ENCODE measurements around the gene ANO10. TPM values are rescaled to one million over a fixed set of nuclear protein-coding genes. Genes with fewer than 3 reads are reported as not detected.

The ANO10 gene
- total and polyA plus RNA-seq, 2 donors (not counting 3 experiments of a cell fraction or from before 2014, with no cell fraction given) = 28.4 to 45.8 TPM

- intact Hi-C loops (cut with micrococcal nuclease) = no loop called here
- ChIA-PET POLR2A (no interaction called here), CTCF (no interaction called here)
- FAIRE-seq (peak; percentile 60), DNase-seq (ENCODE audit: low read depth, low spot score) (peak; percentile 35)
- no peaks in the 10 kb centered on the region for H3K27me3 ChIP-seq (ENCODE audit: control insufficient read depth in 2 of 2, insufficient read depth in 2 of 2, low read length in 2 of 2)
- no peaks in the 10 kb centered on the region for H3K79me2 ChIP-seq (ENCODE audit: control insufficient read depth, insufficient read depth, low read length)
- H3K9ac ChIP-seq (replicated peaks; ENCODE audit: extremely low read depth, insufficient read depth, low read length) = no peak overlapping the region
- TF ChIP-seq GATA2 (IDR thresholded peaks at IDR 0.05; ENCODE audit: insufficient read depth, insufficient read length, low read depth, low read length) = peak; percentile 37
- peak; percentile 19 for TF ChIP-seq JUN (IDR thresholded peaks at IDR 0.05; ENCODE audit: borderline replicate concordance, insufficient read depth, insufficient read length, low read depth)
- TF ChIP-seq MYC (IDR thresholded peaks at IDR 0.05; ENCODE audit: low read depth, low read length) = no peak
- TF ChIP-seq FOS (IDR thresholded peaks at IDR 0.05; ENCODE audit: borderline replicate concordance, insufficient read depth, low read length) = peak; percentile 55
- H3K9me3 ChIP-seq (replicated peaks; ENCODE audit: control insufficient read depth, insufficient read depth, low read length) = no peaks in the 10 kb centered on the region
- no peaks in the 10 kb centered on the region for H3K9me1 ChIP-seq (replicated peaks; ENCODE audit: control insufficient read depth, extremely low read depth, insufficient read depth, low read length)
- peaks cover 4% of the 10 kb centered on the region for H3K4me1 ChIP-seq (ENCODE audit: control insufficient read depth, extremely low read depth, insufficient read depth, low read length)
- no peak overlapping the region for H3K4me3 ChIP-seq (replicated peaks in 1 of 3; ENCODE audit: insufficient read depth in 1 of 3, low read depth in 1 of 3, low read length in 3 of 3)
- no peak overlapping the region for H3K27ac ChIP-seq (ENCODE audit: insufficient read depth, low read depth, low read length)
- dilution Hi-C loops (cut with MboI; ENCODE audit: extremely low pct_ligation_motif_present, low sequenced_read_pairs) = no loop called here
- no peak overlapping the region for H2AFZ ChIP-seq (ENCODE audit: low read depth, low read length)
- no peak overlapping the region for H3K4me2 ChIP-seq (ENCODE audit: insufficient read depth, low read length)
- no peaks in the 10 kb centered on the region for H4K20me1 ChIP-seq (replicated peaks; ENCODE audit: control insufficient read depth, extremely low read depth, insufficient read depth, low read length)
- H3K36me3 ChIP-seq (ENCODE audit: control insufficient read depth in 2 of 2, extremely low read depth in 1 of 2, insufficient read depth in 2 of 2, low read length in 2 of 2) = no peaks in the 10 kb centered on the region
- BruUV-seq (replicated peaks) = no TSS peak
Measured at GRCh38 chr3:43455233-43455632, 166.6 kb downstream of the ANO10 start.

- Histone ChIP-seq H3K9me3 (replicated peaks; ENCODE audit: control insufficient read depth, insufficient read depth, low read length) (no peaks in the 10 kb centered on the region), H4K20me1 (replicated peaks; ENCODE audit: control insufficient read depth, extremely low read depth, insufficient read depth, low read length) (no peaks in the 10 kb centered on the region), H3K79me2 (ENCODE audit: control insufficient read depth, insufficient read depth, low read length) (no peaks in the 10 kb centered on the region), H3K36me3 (ENCODE audit: control insufficient read depth in 2 of 2, extremely low read depth in 1 of 2, insufficient read depth in 2 of 2, low read length in 2 of 2) (no peaks in the 10 kb centered on the region), H3K9me1 (replicated peaks; ENCODE audit: control insufficient read depth, extremely low read depth, insufficient read depth, low read length) (no peaks in the 10 kb centered on the region), H2AFZ (ENCODE audit: low read depth, low read length) (no peak overlapping the region), H3K27ac (ENCODE audit: insufficient read depth, low read depth, low read length) (no peak overlapping the region), H3K4me2 (ENCODE audit: insufficient read depth, low read length) (no peak overlapping the region), H3K4me3 (replicated peaks in 1 of 3; ENCODE audit: insufficient read depth in 1 of 3, low read depth in 1 of 3, low read length in 3 of 3) (no peak overlapping the region), H3K9ac (replicated peaks; ENCODE audit: extremely low read depth, insufficient read depth, low read length) (no peak overlapping the region), H3K4me1 (ENCODE audit: control insufficient read depth, extremely low read depth, insufficient read depth, low read length) (peaks cover 4% of the 10 kb centered on the region), H3K27me3 (ENCODE audit: control insufficient read depth in 2 of 2, insufficient read depth in 2 of 2, low read length in 2 of 2) (no peaks in the 10 kb centered on the region)
- POLR2A ChIA-PET = no interaction called here
- intact Hi-C loops (cut with micrococcal nuclease) = no loop called here
- CTCF ChIA-PET = no interaction called here
- DNase-seq (ENCODE audit: low read depth, low spot score) (no peak), FAIRE-seq (no peak)
- dilution Hi-C loops (cut with MboI; ENCODE audit: extremely low pct_ligation_motif_present, low sequenced_read_pairs) = no loop called here
- BruUV-seq (replicated peaks) = no TSS peak
- TF ChIP-seq JUN (IDR thresholded peaks at IDR 0.05; ENCODE audit: borderline replicate concordance, insufficient read depth, insufficient read length, low read depth) = no peak
- no peak for TF ChIP-seq MAX (IDR thresholded peaks at IDR 0.05; ENCODE audit: insufficient read depth, insufficient read length)
- TF ChIP-seq POLR2AphosphoS5 (IDR thresholded peaks at IDR 0.05; ENCODE audit: insufficient read depth, low read depth, low read length) = no peak
- no peak for TF ChIP-seq POLR2A (IDR thresholded peaks at IDR 0.05; ENCODE audit: low read depth, low read length)
- TF ChIP-seq EZH2 (IDR thresholded peaks at IDR 0.05; ENCODE audit: borderline replicate concordance, low read depth, low read length, severe bottlenecking) = no peak
- TF ChIP-seq GATA2 (IDR thresholded peaks at IDR 0.05; ENCODE audit: insufficient read depth, insufficient read length, low read depth, low read length) = no peak
- TF ChIP-seq FOS (IDR thresholded peaks at IDR 0.05; ENCODE audit: borderline replicate concordance, insufficient read depth, low read length) = no peak
- TF ChIP-seq MYC (IDR thresholded peaks at IDR 0.05; ENCODE audit: low read depth, low read length) = no peak
- TF ChIP-seq CTCF (IDR thresholded peaks at IDR 0.05; ENCODE audit: extremely low read depth in 1 of 2, insufficient read depth in 1 of 2, low read depth in 1 of 2, low read length in 2 of 2) = no peak
Measured at GRCh38 chr3:43453981-43454380, 167.8 kb downstream of the ANO10 start.
